Fibroblast of lung (primary cell): ENCODE data around the gene RALGPS2. TPM values are rescaled to one million over a fixed set of nuclear protein-coding genes. Genes with fewer than 3 reads are reported as not detected.
A peak's percentile ranks its signal among the peaks of the same experiment; 100 is the strongest.

Source experiments
- DNase-seq, 2 donors: peaks; one replicate each; pipeline versions ENCODE4 v3.0.0 to v3.0.0-alpha.2; 2010; ENCODE audit warnings: low read depth in 2 of 2
- H2AFZ ChIP-seq: 2 replicates; pipeline ENCODE4 v1.5.1; 2012; ENCODE audit warnings: low read length, control low read depth, inconsistent platforms
- H3K27ac ChIP-seq: 2 replicates; pipeline ENCODE4 v1.5.1; 2011; ENCODE audit warnings: low read length, control low read depth; ENCODE audit not compliant: insufficient read depth
- H3K27me3 ChIP-seq: 2 replicates; pipeline ENCODE4 v1.5.1; 2011; ENCODE audit warnings: mild to moderate bottlenecking, low read length; ENCODE audit not compliant: control insufficient read depth, insufficient read depth
- H3K36me3 ChIP-seq: 2 replicates; pipeline ENCODE4 v1.5.1; 2011; ENCODE audit warnings: low read length; ENCODE audit not compliant: control insufficient read depth, insufficient read depth
- H3K4me1 ChIP-seq: 2 replicates; pipeline ENCODE4 v1.5.1; 2011; ENCODE audit warnings: low read length; ENCODE audit not compliant: control insufficient read depth, insufficient read depth; ENCODE audit errors: extremely low read depth
- H3K4me2 ChIP-seq: 2 replicates; pipeline ENCODE4 v1.5.1; 2011; ENCODE audit warnings: low read length, control low read depth; ENCODE audit not compliant: insufficient read depth; ENCODE audit errors: extremely low read depth
- H3K4me3 ChIP-seq, 4 experiments: fragments of 200-600 bp in 1 of 4; sonication (generic) in 1 of 4; replicated peaks in 1 of 4; 2 replicates each; pipeline ENCODE4 v1.5.1; 2011 to 2016; ENCODE audit warnings: low read length in 4 of 4, low read depth in 3 of 4, mild to moderate bottlenecking in 3 of 4, control low read depth in 2 of 4, inconsistent platforms in 1 of 4, mixed read lengths in 1 of 4; ENCODE audit not compliant: insufficient read depth in 1 of 4; ENCODE audit errors: control extremely low read depth in 1 of 4
- H3K79me2 ChIP-seq: 2 replicates; pipeline ENCODE4 v1.5.1; 2012; ENCODE audit warnings: mild to moderate bottlenecking, low read length, inconsistent platforms; ENCODE audit not compliant: control insufficient read depth, insufficient read depth
- H3K9ac ChIP-seq: 2 replicates; pipeline ENCODE4 v1.5.1; 2011; ENCODE audit warnings: mild to moderate bottlenecking, low read length, control low read depth; ENCODE audit not compliant: insufficient read depth
- H3K9me3 ChIP-seq: 2 replicates; pipeline ENCODE4 v1.5.1; 2012; ENCODE audit warnings: low read depth, low read length; ENCODE audit not compliant: control insufficient read depth, insufficient read depth
- H4K20me1 ChIP-seq: 2 replicates; pipeline ENCODE4 v1.5.1; 2011; ENCODE audit warnings: low read length; ENCODE audit not compliant: control insufficient read depth, insufficient read depth; ENCODE audit errors: extremely low read depth
- EZH2 ChIP-seq: IDR thresholded peaks from 2 replicates; pipeline ENCODE4 v1.5.1; 2012; ENCODE audit warnings: low read length, control low read depth, mild to moderate bottlenecking; ENCODE audit errors: missing control alignments
- polyA plus RNA-seq, 2 donors: library from polyadenylated mRNA; depleted of rRNA in 1 of 2; stranded (reverse) in 1 of 2; unstranded in 1 of 2; fragments of >200 nt; gene quantifications; 2 replicates each; pipeline ENCODE4 v1.2.1, GENCODE V29; 2011 to 2012; ENCODE audit warnings: missing spikeins in 1 of 2
- total RNA-seq: library from RNA; depleted of rRNA; stranded (reverse); fragments of >200 nt; gene quantifications from 2 replicates; pipeline ENCODE4 v1.2.1, GENCODE V29; 2014
- TF ChIP-seq, protein P1 (sequence below), 2 donors: IDR thresholded peaks in 1 of 2; conservative IDR thresholded peaks in 1 of 2; 1 replicate in 1 of 2; 2 replicates in 1 of 2; pipeline ENCODE4 v1.5.1; 2011 to 2012; ENCODE audit warnings: low read length in 2 of 2, control low read depth in 1 of 2, inconsistent platforms in 1 of 2, low read depth in 1 of 2, mild to moderate bottlenecking in 1 of 2

The RALGPS2 gene
- total and polyA plus RNA-seq, 2 donors (not counting 1 experiment from before 2014, with no cell fraction given), result 53.8 to 69.7 TPM

DNA sequence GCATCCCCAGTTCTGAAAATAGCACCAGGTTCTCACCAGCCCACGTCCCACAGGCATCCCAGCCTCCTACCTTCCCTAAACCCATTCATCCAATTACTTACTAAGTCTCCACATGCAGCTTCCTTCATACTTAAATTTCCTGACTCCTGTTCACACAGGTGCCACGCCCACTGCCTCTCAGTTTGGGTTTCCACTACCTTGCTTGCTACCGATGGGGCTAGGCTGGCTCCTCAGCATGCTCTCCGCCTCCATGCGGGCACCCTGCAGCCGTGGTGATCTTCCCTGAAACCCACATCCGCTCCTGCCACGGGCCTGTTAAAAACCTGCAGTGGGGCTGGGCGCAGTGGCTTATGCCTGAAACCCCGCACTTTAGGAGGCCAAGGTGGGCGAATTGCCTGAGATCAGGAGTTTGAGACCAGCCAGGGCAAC is 216.2 kb downstream of the RALGPS2 start:
- H3K27ac ChIP-seq, result no peak overlapping the region
- no peak for DNase-seq
- H3K27me3 ChIP-seq, result no peaks in the 10 kb centered on the region
- no peak overlapping the region for H3K9ac ChIP-seq
- no peaks in the 10 kb centered on the region for H3K9me3 ChIP-seq
- H3K4me2 ChIP-seq, result no peak overlapping the region
- no peak overlapping the region for H3K4me3 ChIP-seq
- H3K36me3 ChIP-seq, result no peaks in the 10 kb centered on the region
- no peak overlapping the region for H2AFZ ChIP-seq
- no peaks in the 10 kb centered on the region for H3K79me2 ChIP-seq
- no peaks in the 10 kb centered on the region for H4K20me1 ChIP-seq
- no peak for TF ChIP-seq EZH2
- TF ChIP-seq, protein P1, sequence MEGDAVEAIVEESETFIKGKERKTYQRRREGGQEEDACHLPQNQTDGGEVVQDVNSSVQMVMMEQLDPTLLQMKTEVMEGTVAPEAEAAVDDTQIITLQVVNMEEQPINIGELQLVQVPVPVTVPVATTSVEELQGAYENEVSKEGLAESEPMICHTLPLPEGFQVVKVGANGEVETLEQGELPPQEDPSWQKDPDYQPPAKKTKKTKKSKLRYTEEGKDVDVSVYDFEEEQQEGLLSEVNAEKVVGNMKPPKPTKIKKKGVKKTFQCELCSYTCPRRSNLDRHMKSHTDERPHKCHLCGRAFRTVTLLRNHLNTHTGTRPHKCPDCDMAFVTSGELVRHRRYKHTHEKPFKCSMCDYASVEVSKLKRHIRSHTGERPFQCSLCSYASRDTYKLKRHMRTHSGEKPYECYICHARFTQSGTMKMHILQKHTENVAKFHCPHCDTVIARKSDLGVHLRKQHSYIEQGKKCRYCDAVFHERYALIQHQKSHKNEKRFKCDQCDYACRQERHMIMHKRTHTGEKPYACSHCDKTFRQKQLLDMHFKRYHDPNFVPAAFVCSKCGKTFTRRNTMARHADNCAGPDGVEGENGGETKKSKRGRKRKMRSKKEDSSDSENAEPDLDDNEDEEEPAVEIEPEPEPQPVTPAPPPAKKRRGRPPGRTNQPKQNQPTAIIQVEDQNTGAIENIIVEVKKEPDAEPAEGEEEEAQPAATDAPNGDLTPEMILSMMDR (conservative IDR thresholded peaks at IDR 0.05 in 1 of 2, IDR thresholded peaks at IDR 0.05 in 1 of 2; ENCODE audit: low read depth in 1 of 2, low read length in 2 of 2), result no peak
- peaks cover 7% of the 10 kb centered on the region for H3K4me1 ChIP-seq

- Histone ChIP-seq H3K27ac (no peak overlapping the region), H3K4me1 (peaks cover 7% of the 10 kb centered on the region), H3K4me2 (no peak overlapping the region), H3K9me3 (no peaks in the 10 kb centered on the region), H3K4me3 (no peak overlapping the region), H2AFZ (no peak overlapping the region), H3K36me3 (no peaks in the 10 kb centered on the region), H3K79me2 (no peaks in the 10 kb centered on the region), H3K27me3 (no peaks in the 10 kb centered on the region), H4K20me1 (no peaks in the 10 kb centered on the region), H3K9ac (no peak overlapping the region)
- DNase-seq, result peak; percentile 52 to 56
- no peak for TF ChIP-seq EZH2
- TF ChIP-seq, protein P1 (conservative IDR thresholded peaks at IDR 0.05 in 1 of 2, IDR thresholded peaks at IDR 0.05 in 1 of 2; ENCODE audit: low read depth in 1 of 2, low read length in 2 of 2), result no peak
These were observed 216.8 kb downstream of the RALGPS2 start for GRCh38 chr1:178941849-178942248.

DNA sequence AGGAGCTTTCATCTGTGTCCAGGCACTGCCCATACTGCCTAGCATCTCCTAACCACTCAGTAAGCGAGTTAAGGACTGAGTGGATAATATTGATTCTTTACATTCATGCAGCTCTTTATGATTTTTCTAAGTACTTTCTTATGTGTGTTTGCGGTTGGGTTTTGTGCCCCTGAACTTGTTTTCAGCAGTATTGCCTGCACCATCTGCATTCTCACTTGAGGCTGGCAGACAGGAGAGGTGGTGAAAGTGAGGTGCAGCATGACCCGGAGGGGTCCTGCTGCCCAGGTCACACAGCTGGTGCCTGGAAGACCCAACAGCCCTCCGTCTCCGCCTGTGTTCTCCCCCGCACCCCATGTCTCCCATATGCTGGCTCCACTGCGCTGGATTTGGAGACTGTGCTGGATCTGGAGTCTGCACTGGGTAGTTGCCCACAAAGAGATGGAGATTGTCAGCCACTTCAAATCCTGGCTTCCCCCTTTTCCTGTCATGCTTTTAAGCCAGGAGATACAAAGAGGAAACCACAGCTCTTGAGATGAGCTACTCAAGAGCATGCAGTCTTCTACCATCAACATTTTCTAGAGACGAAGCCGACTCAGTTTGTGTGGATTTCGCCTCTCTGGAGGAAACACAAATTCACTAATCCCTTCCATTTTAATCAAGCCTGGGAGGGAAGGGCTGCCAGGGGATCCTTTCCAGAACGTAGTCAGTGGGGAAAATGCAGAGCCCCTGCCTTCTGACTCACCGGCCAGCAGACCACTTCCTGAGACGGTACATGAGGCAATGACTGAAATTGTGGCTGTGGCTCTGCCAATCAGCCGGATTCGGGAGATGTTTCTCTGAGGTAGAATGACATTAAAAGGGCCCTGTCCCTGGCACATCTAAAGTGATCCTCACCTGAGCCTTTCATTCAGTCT is 217.5 kb downstream of the RALGPS2 start:
- Histone ChIP-seq H3K27ac (no peak overlapping the region), H3K27me3 (no peaks in the 10 kb centered on the region), H2AFZ (no peak overlapping the region), H3K36me3 (no peaks in the 10 kb centered on the region), H4K20me1 (no peaks in the 10 kb centered on the region), H3K79me2 (no peaks in the 10 kb centered on the region), H3K4me3 (no peak overlapping the region), H3K4me1 (peaks cover 7% of the 10 kb centered on the region), H3K4me2 (no peak overlapping the region), H3K9ac (no peak overlapping the region), H3K9me3 (no peaks in the 10 kb centered on the region)
- TF ChIP-seq EZH2, result no peak
- TF ChIP-seq, protein P1 (conservative IDR thresholded peaks at IDR 0.05 in 1 of 2, IDR thresholded peaks at IDR 0.05 in 1 of 2; ENCODE audit: low read depth in 1 of 2, low read length in 2 of 2), result no peak
- DNase-seq, result peak; percentile 50 to 75
